Umbilical cord (tissue), 2 donors: ENCODE results near the gene CEP250. TPM values are rescaled to one million over a fixed set of nuclear protein-coding genes. Genes with fewer than 3 reads are reported as not detected.
"Not testable (repeated sequence)": the region's sequence is repeated elsewhere in the genome, so short reads cannot be mapped to it uniquely, and the experiment has no call there.

ENCODE experiments used
- DNase-seq: peaks from one replicate; pipeline ENCODE4 v3.0.0-alpha.2; 2015; ENCODE audit warnings: low spot score
- total RNA-seq: library from RNA; depleted of rRNA; stranded (reverse); fragments of >200 nt; gene quantifications from one replicate; pipeline ENCODE4 v1.2.3, GENCODE V29; 2014; ENCODE audit warnings: low replicate concordance; ENCODE audit not compliant: insufficient read depth

CEP250 gene
- total RNA-seq, 1 donor from 2014 or later = 3.9 TPM

GRCh38 chr20:35456700-35457099 is 1.3 kb downstream of the CEP250 start:
- not testable (repeated sequence) for DNase-seq

- DNase-seq = not testable (repeated sequence)
Observed at GRCh38 chr20:35457539-35457938, 2.1 kb downstream of the CEP250 start.

GRCh38 chr20:35458388-35458787 is 3.0 kb downstream of the CEP250 start:
- DNase-seq = no peak

GRCh38 chr20:35461620-35462019 is 6.2 kb downstream of the CEP250 start:
- no peak for DNase-seq

- DNase-seq = no peak
Observed at GRCh38 chr20:35462351-35462750, 7.0 kb downstream of the CEP250 start.

GRCh38 chr20:35463455-35464300 is 8.3 kb downstream of the CEP250 start:
- peak; percentile 72 for DNase-seq

GRCh38 chr20:35465976-35466375 is 10.6 kb downstream of the CEP250 start:
- no peak for DNase-seq

- DNase-seq = no peak
Observed at GRCh38 chr20:35466856-35467255, 11.5 kb downstream of the CEP250 start.

GRCh38 chr20:35467339-35468224 is 12.2 kb downstream of the CEP250 start:
- no peak for DNase-seq

- DNase-seq = no peak
Observed at GRCh38 chr20:35468671-35469334, 13.4 kb downstream of the CEP250 start.

GRCh38 chr20:35472209-35472608 is 16.8 kb downstream of the CEP250 start:
- DNase-seq = no peak

- no peak for DNase-seq
Observed at GRCh38 chr20:35473684-35474083, 18.3 kb downstream of the CEP250 start.

GRCh38 chr20:35474303-35474871 is 19.0 kb downstream of the CEP250 start:
- no peak for DNase-seq

GRCh38 chr20:35476288-35476687 is 20.9 kb downstream of the CEP250 start:
- no peak for DNase-seq

- DNase-seq = no peak
Observed at GRCh38 chr20:35478804-35479472, 23.5 kb downstream of the CEP250 start.

GRCh38 chr20:35479798-35480197 is 24.4 kb downstream of the CEP250 start:
- DNase-seq = no peak

- DNase-seq = no peak
Observed at GRCh38 chr20:35487479-35487878, 32.1 kb downstream of the CEP250 start.

GRCh38 chr20:35489717-35490116 is 34.3 kb downstream of the CEP250 start:
- no peak for DNase-seq

GRCh38 chr20:35490736-35491181 is 35.4 kb downstream of the CEP250 start:
- peak; percentile 10 for DNase-seq

GRCh38 chr20:35491823-35492222 is 36.4 kb downstream of the CEP250 start:
- DNase-seq = no peak

GRCh38 chr20:35492352-35492751 is 37.0 kb downstream of the CEP250 start:
- DNase-seq = no peak
